HepG2 (cell line): ENCODE measurements around the gene GSC2. TPM values are rescaled to one million over a fixed set of nuclear protein-coding genes. Genes with fewer than 3 reads are reported as not detected.
A peak's percentile ranks its signal among the peaks of the same experiment; 100 is the strongest.

Source experiments
- DPF2 ChIP-seq: sonication (generic); formaldehyde crosslinking; IDR thresholded peaks from 2 replicates; pipeline ENCODE4 v1.4.0; 2020; ENCODE audit warnings: mild to moderate bottlenecking, low read depth, missing genetic modification reagents, borderline replicate concordance
- ELF1 ChIP-seq: sonication (generic); formaldehyde crosslinking; IDR thresholded peaks from 2 replicates; pipeline ENCODE4 v1.4.0; 2020; ENCODE audit warnings: missing genetic modification reagents
- FOXP1 ChIP-seq, 2 experiments: fragments of 450-650 bp in 1 of 2; IDR thresholded peaks; 2 replicates each; pipeline ENCODE4 v1.6.1; 2017 to 2018; ENCODE audit warnings: antibody characterized with exemption in 1 of 2
- GTF3A ChIP-seq: sonication (generic); formaldehyde crosslinking; conservative IDR thresholded peaks from 2 replicates; pipeline ENCODE4 v1.4.0; 2020; ENCODE audit warnings: mild to moderate bottlenecking, missing genetic modification reagents
- HNF4A ChIP-seq: sonication (generic); formaldehyde crosslinking; IDR thresholded peaks from 2 replicates; pipeline ENCODE4 v1.4.0; 2020; ENCODE audit warnings: missing genetic modification reagents
- HNRNPH1 ChIP-seq: fragments of 200-400 bp; formaldehyde crosslinking; optimal IDR thresholded peaks from 2 replicates; pipeline ENCODE3; 2017; ENCODE audit warnings: mild to moderate bottlenecking, low read depth, low read length
- KDM1A ChIP-seq: IDR thresholded peaks from 2 replicates; pipeline ENCODE4 v1.6.1; 2016; ENCODE audit warnings: missing compliant biosample characterization
- LBX2 ChIP-seq: sonication (generic); formaldehyde crosslinking; IDR thresholded peaks from 2 replicates; pipeline ENCODE4 v1.5.0; 2020; ENCODE audit warnings: missing genetic modification reagents, mild to moderate bottlenecking, borderline replicate concordance
- LRRFIP1 ChIP-seq: sonication (generic); formaldehyde crosslinking; conservative IDR thresholded peaks from 2 replicates; pipeline ENCODE4 v1.4.0; 2020; ENCODE audit warnings: missing genetic modification reagents
- MAF1 ChIP-seq: sonication (generic); formaldehyde crosslinking; IDR thresholded peaks from 2 replicates; pipeline ENCODE4 v1.5.0; 2020; ENCODE audit warnings: missing genetic modification reagents, borderline replicate concordance
- MTF1 ChIP-seq: sonication (generic); formaldehyde crosslinking; IDR thresholded peaks from 2 replicates; pipeline ENCODE4 v1.5.0; 2020; ENCODE audit warnings: missing genetic modification reagents
- PITX1 ChIP-seq: sonication (generic); formaldehyde crosslinking; IDR thresholded peaks from 2 replicates; pipeline ENCODE4 v1.5.1; 2020; ENCODE audit warnings: mild to moderate bottlenecking, missing genetic modification reagents
- SMAD9 ChIP-seq: sonication (generic); formaldehyde crosslinking; IDR thresholded peaks from 2 replicates; pipeline ENCODE4 v1.5.1; 2020; ENCODE audit warnings: mild to moderate bottlenecking, missing genetic modification reagents
- SMARCE1 ChIP-seq: fragments of 450-650 bp; IDR thresholded peaks from 2 replicates; pipeline ENCODE4 v1.6.1; 2017; ENCODE audit warnings: borderline replicate concordance
- STAT6 ChIP-seq: sonication (generic); formaldehyde crosslinking; IDR thresholded peaks from 2 replicates; pipeline ENCODE4 v1.4.0; 2020; ENCODE audit warnings: missing genetic modification reagents, mild to moderate bottlenecking, borderline replicate concordance
- ZNF446 ChIP-seq: sonication (generic); formaldehyde crosslinking; IDR thresholded peaks from 2 replicates; pipeline ENCODE4 v1.5.0; 2020; ENCODE audit warnings: mild to moderate bottlenecking, missing genetic modification reagents
- ZNF577 ChIP-seq: sonication (generic); formaldehyde crosslinking; IDR thresholded peaks from 2 replicates; pipeline ENCODE4 v1.4.0; 2020; ENCODE audit warnings: mild to moderate bottlenecking, low read depth, missing genetic modification reagents, borderline replicate concordance
- ZNF75D ChIP-seq: sonication (generic); formaldehyde crosslinking; IDR thresholded peaks from 2 replicates; pipeline ENCODE4 v1.8.1; 2023; ENCODE audit warnings: missing genetic modification reagents, mild to moderate bottlenecking, borderline replicate concordance
- ZNF775 ChIP-seq: sonication (generic); formaldehyde crosslinking; IDR thresholded peaks from 2 replicates; pipeline ENCODE4 v1.4.0; 2020; ENCODE audit warnings: missing genetic modification reagents, mild to moderate bottlenecking, moderate library complexity, borderline replicate concordance
- ZNF839 ChIP-seq: sonication (generic); formaldehyde crosslinking; IDR thresholded peaks from 2 replicates; pipeline ENCODE4 v1.4.0; 2020; ENCODE audit warnings: missing genetic modification reagents, mild to moderate bottlenecking, borderline replicate concordance
- ZSCAN12 ChIP-seq: sonication (generic); formaldehyde crosslinking; IDR thresholded peaks from 2 replicates; pipeline ENCODE4 v1.9.0; 2021; ENCODE audit warnings: mild to moderate bottlenecking, missing genetic modification reagents
- ZSCAN20 ChIP-seq: sonication (generic); formaldehyde crosslinking; IDR thresholded peaks from 2 replicates; pipeline ENCODE4 v1.4.0; 2020; ENCODE audit warnings: missing genetic modification reagents, mild to moderate bottlenecking, borderline replicate concordance
- polyA plus RNA-seq, 8 experiments: library from polyadenylated mRNA; depleted of rRNA in 3 of 8; stranded (reverse) in 7 of 8; unstranded in 1 of 8; fragments of >200 nt; fragmentation: Illumina TruSeq in 4 of 8; extraction: Trizol in 4 of 8; gene quantifications; 2 replicates each; pipeline versions ENCODE4 v1.2.1 to v1.2.3, GENCODE V29; 2011 to 2016; ENCODE audit warnings: low read depth in 4 of 8, missing spikeins in 1 of 8, mixed read lengths in 1 of 8; ENCODE audit not compliant: insufficient read depth in 1 of 8
- total RNA-seq, 5 experiments: library from RNA; depleted of rRNA; stranded (reverse); fragments of >200 nt; fragmentation: Illumina TruSeq; extraction: Trizol; gene quantifications; 2 replicates each; pipeline ENCODE4 v1.2.3, GENCODE V29; 2016; ENCODE audit warnings: low read depth in 1 of 5
- TF ChIP-seq, protein P1 (sequence below): conservative IDR thresholded peaks from 2 replicates; pipeline ENCODE4 v1.6.1; 2018; ENCODE audit warnings: missing genetic modification reagents
- TF ChIP-seq, protein P2 (sequence below): IDR thresholded peaks from 2 replicates; pipeline ENCODE4 v1.6.1; 2016; ENCODE audit warnings: low read depth, borderline replicate concordance

GSC2 gene
- total and polyA plus RNA-seq, 2 of the 13 experiments (the other 11 are each of a cell fraction or from before 2014, with no cell fraction given), result not detected

- TF ChIP-seq GTF3A, result no peak
- TF ChIP-seq HNRNPH1, result no peak
- no peak for TF ChIP-seq KDM1A (CRISPR knock-in tag)
- no peak for TF ChIP-seq LBX2
- TF ChIP-seq MAF1 (CRISPR knock-in tag), result 0 out of 2 replicates have a peak, but pooled peaks have one; percentile 29
- no peak for TF ChIP-seq ZNF75D (CRISPR knock-in tag)
- TF ChIP-seq SMAD9 (CRISPR knock-in tag), result no peak
- TF ChIP-seq, protein P1, sequence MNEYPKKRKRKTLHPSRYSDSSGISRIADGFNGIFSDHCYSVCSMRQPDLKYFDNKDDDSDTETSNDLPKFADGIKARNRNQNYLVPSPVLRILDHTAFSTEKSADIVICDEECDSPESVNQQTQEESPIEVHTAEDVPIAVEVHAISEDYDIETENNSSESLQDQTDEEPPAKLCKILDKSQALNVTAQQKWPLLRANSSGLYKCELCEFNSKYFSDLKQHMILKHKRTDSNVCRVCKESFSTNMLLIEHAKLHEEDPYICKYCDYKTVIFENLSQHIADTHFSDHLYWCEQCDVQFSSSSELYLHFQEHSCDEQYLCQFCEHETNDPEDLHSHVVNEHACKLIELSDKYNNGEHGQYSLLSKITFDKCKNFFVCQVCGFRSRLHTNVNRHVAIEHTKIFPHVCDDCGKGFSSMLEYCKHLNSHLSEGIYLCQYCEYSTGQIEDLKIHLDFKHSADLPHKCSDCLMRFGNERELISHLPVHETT (CRISPR knock-in tag), result peak; percentile 77; the same call in 1 of the 2 replicates
- TF ChIP-seq PITX1, result no peak
- no peak for TF ChIP-seq FOXP1 (IDR thresholded peaks at IDR 0.05)
- no peak for TF ChIP-seq FOXP1 (CRISPR knock-in tag; IDR thresholded peaks at IDR 0.05)
- TF ChIP-seq ZSCAN20 (CRISPR knock-in tag), result no peak
- TF ChIP-seq MTF1 (CRISPR knock-in tag), result no peak
- TF ChIP-seq SMARCE1, result no peak
- TF ChIP-seq ELF1 (CRISPR knock-in tag), result peak; percentile 89
- TF ChIP-seq HNF4A (CRISPR knock-in tag), result no peak
- TF ChIP-seq ZNF446 (CRISPR knock-in tag), result peak; percentile 60; the same call in 1 of the 2 replicates
- no peak for TF ChIP-seq STAT6 (CRISPR knock-in tag)
- TF ChIP-seq ZNF839 (CRISPR knock-in tag), result no peak
- TF ChIP-seq, protein P2, sequence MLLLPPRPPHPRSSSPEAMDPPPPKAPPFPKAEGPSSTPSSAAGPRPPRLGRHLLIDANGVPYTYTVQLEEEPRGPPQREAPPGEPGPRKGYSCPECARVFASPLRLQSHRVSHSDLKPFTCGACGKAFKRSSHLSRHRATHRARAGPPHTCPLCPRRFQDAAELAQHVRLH, result no peak; the same call in 1 of the 2 replicates
- no peak for TF ChIP-seq LRRFIP1 (CRISPR knock-in tag)
- TF ChIP-seq DPF2 (CRISPR knock-in tag), result no peak
- no peak for TF ChIP-seq ZNF577 (CRISPR knock-in tag)
- no peak for TF ChIP-seq ZSCAN12
- no peak for TF ChIP-seq ZNF775 (CRISPR knock-in tag)
Measured at GRCh38 chr22:19178065-19178656, 28.1 kb upstream of the GSC2 start (continued).
